BE2C (cell line): Measurements from ENCODE around the gene YEATS2.

Source experiments
- DNase-seq: peaks from one replicate; pipeline ENCODE4 v3.0.0-alpha.2; 2020
- H3K27me3 ChIP-seq: fragments of 250-450 bp; sonication (Bioruptor Pico); 2 replicates; pipeline ENCODE4 v1.5.1; 2020; ENCODE audit warnings: mild to moderate bottlenecking
- H3K36me3 ChIP-seq: fragments of 250-450 bp; sonication (Bioruptor Pico); 2 replicates; pipeline ENCODE4 v1.5.1; 2020; ENCODE audit warnings: mild to moderate bottlenecking
- H3K4me1 ChIP-seq: fragments of 250-450 bp; sonication (Bioruptor Pico); 2 replicates; pipeline ENCODE4 v1.5.1; 2020
- H3K4me3 ChIP-seq: 2 replicates; pipeline ENCODE4 v1.5.1; 2011; ENCODE audit warnings: low read depth, low read length
- H3K9me3 ChIP-seq: fragments of 250-450 bp; sonication (Bioruptor Pico); 2 replicates; pipeline ENCODE4 v1.5.1; 2020
- CTCF ChIP-seq: IDR thresholded peaks from 2 replicates; pipeline ENCODE4 v1.5.1; 2012; ENCODE audit warnings: mild to moderate bottlenecking, low read depth, low read length

Gene YEATS2

GRCh38 chr3:183827809-183828537, 130.4 kb downstream of the YEATS2 start:
- no peaks in the 10 kb centered on the region for H3K9me3 ChIP-seq
- no peaks in the 10 kb centered on the region for H3K27me3 ChIP-seq
- H3K4me1 ChIP-seq: peaks cover 6% of the 10 kb centered on the region; the same call in 1 of the 2 replicates
- H3K4me3 ChIP-seq: no peak overlapping the region
- TF ChIP-seq CTCF: no peak
- DNase-seq: no peak
- peaks cover 8% of the 10 kb centered on the region for H3K36me3 ChIP-seq

DNA sequence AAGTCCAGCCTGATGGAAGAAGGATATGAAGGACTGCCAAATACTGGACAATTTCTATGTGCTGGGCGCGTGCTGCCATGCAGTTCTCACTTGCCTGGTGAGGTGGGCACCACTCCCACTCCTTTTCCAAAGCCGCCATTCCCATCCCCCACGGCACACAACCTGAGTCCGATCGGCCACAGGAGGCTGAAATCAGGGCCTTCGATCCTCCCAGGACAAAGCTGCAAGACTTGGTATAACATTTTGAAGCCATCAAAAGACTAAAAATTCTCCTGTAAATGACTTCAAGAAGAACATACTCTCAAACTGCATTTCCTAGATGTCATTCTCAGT, 130.9 kb downstream of the YEATS2 start:
- no peak for TF ChIP-seq CTCF
- H3K4me1 ChIP-seq: peaks cover 6% of the 10 kb centered on the region; the same call in 1 of the 2 replicates
- H3K27me3 ChIP-seq: no peaks in the 10 kb centered on the region
- DNase-seq: no peak
- H3K36me3 ChIP-seq: peaks cover 13% of the 10 kb centered on the region
- H3K9me3 ChIP-seq: no peaks in the 10 kb centered on the region
- H3K4me3 ChIP-seq: no peak overlapping the region

DNA sequence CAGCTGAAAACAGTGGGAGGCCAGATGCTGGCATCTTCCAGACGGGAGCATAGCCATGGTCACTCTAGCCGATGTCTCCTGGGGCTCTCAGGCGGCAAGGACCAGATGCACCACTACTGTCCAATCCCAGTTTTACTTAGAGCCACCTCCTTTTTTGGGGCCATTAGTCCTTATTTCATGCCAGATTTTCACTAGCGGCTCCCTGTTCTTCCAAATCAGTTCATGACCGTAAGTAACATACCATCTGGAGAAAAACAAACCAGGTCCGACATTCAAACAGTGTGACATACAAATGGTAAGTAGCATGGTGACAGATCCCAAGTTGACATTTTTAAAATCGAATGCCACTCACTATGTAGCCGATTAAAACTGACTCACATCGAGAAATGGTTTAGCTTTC, 131.9 kb downstream of the YEATS2 start:
- no peak overlapping the region for H3K4me3 ChIP-seq
- no peak for DNase-seq
- H3K9me3 ChIP-seq: no peaks in the 10 kb centered on the region
- no peak for TF ChIP-seq CTCF
- H3K36me3 ChIP-seq: peaks cover 22% of the 10 kb centered on the region
- H3K27me3 ChIP-seq: no peaks in the 10 kb centered on the region
- H3K4me1 ChIP-seq: no peaks in the 10 kb centered on the region

DNA sequence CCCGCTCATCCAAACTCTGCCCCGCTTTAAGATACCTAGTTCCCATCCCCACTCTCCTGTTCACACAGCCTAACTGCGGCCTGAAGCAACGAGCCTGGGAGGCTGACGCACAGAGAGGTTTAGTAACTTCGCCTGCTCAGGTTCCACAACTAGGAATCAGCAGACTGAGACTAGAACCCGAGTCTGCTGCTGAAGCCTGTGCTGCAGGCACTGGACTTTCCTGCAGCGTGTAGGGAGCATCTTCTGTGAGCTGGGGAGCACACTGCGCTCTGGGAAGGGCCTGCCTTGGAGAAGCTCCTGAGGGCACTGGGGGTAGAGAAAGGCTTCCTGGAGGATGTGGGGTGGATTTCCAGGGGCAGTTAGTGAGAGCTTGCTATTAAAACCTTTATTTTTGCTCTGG, 132.6 kb downstream of the YEATS2 start:
- Histone ChIP-seq H3K4me1 (no peaks in the 10 kb centered on the region), H3K9me3 (no peaks in the 10 kb centered on the region), H3K36me3 (peaks cover 22% of the 10 kb centered on the region), H3K27me3 (no peaks in the 10 kb centered on the region), H3K4me3 (no peak overlapping the region)
- no peak for TF ChIP-seq CTCF
- no peak for DNase-seq

DNA sequence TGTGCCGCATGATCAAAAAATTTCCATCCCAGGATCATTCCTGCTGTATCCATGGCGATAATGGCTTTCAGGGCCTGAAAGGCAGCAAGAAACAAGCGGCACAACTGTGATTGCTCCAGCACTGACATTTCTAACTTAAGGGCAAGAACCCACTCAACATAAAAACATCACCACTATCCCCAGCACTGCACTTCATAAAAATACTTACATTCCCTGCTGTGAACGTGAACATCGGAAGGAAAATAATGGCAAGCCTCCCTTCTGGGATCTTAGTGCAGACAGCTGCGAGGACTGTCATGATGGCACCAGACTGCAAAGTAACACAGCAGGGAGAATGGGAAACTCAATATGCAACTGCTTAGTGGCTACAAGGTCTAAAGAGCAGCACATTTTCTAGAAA, 135.9 kb downstream of the YEATS2 start:
- TF ChIP-seq CTCF: no peak
- H3K36me3 ChIP-seq: peaks cover 40% of the 10 kb centered on the region
- no peak overlapping the region for H3K4me3 ChIP-seq

GRCh38 chr3:183837390-183837789, 139.8 kb downstream of the YEATS2 start:
- H3K4me3 ChIP-seq: no peak overlapping the region
- H3K9me3 ChIP-seq: no peaks in the 10 kb centered on the region
- no peak for DNase-seq
- H3K4me1 ChIP-seq: no peaks in the 10 kb centered on the region
- TF ChIP-seq CTCF: no peak
- H3K36me3 ChIP-seq: peaks cover 68% of the 10 kb centered on the region
- H3K27me3 ChIP-seq: no peaks in the 10 kb centered on the region

More for the DNA sequence above, 135.9 kb downstream of the YEATS2 start:
- Histone ChIP-seq H3K4me1 (no peaks in the 10 kb centered on the region), H3K9me3 (no peaks in the 10 kb centered on the region), H3K27me3 (no peaks in the 10 kb centered on the region)
- no peak for DNase-seq
